ENCODE results near the gene ENDOV.

ENDOV gene

DNA sequence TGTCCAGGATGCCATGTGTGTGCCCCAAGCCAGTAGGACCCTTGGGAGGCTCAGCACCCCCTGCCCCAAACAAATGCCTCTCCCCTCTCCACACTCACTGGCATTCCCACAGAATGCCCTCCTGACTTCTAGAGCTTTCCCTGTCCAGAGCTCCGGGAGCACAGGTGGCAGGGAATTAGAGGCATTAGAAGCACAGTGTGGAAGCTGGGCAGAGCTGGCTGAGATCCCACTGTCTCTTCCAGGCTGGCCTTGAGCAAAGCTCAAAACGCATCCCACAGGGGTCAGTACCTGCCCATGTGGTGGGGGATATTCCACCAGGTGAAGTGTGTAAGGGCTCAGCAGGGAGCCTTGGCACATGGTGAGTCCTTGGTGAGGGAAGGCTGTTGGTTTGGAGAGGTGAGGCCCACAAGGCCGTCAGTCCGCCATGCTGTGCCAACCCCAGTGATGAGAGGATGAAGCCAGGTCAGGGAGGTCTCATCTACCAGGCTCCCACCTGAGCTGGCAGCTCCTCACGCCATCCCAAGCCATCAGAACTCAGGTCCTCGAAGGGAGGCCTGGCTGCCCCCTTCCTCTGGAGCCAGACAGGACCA lies 18.1 kb downstream of the ENDOV start:
- FAIRE-seq: no peak

- FAIRE-seq: no peak
Observed at GRCh38 chr17:80433916-80434666, 19.1 kb downstream of the ENDOV start.

DNA sequence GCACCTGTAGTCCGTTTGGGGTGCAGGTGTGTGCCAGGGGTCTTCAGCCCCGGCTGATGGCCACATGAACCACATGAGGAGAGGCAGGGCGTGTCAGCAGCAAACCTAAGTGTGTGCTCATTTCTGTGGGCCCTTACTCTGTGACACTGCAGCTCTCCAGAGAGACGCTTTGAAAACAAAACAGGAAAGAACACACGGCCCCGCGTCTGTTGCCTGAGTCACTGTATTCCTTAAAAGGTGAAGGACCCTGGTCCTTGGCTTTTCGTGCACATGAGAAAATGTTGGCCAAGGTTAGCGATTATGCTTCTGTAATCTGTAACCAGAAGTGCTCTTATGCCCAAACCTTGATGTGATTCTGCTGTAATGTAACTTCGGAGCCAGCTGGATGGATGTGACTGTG lies 22.6 kb downstream of the ENDOV start:
- no peak for FAIRE-seq

DNA sequence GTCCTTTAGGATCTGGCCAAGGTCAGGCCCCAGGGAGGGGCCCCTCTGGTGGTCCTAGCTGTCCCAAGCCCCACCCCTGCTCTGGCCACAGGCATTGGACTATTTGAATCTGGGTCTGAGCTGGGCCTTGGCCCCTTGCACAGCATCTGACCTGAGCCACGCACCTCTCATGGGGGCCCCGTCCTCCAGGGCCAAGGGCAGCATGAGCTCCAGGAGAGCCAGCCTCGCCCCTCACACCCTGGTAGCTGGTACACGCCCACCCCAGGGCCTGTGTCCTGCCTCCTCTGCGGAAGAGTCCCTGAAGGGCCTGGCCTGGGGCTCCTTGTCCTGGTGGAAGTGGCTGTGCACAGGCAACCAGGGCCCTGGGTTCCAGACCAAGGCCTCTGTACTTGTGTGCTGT lies 23.8 kb downstream of the ENDOV start:
- FAIRE-seq: no peak

- no peak for FAIRE-seq
Observed at GRCh38 chr17:80439499-80439898, 24.5 kb downstream of the ENDOV start.

DNA sequence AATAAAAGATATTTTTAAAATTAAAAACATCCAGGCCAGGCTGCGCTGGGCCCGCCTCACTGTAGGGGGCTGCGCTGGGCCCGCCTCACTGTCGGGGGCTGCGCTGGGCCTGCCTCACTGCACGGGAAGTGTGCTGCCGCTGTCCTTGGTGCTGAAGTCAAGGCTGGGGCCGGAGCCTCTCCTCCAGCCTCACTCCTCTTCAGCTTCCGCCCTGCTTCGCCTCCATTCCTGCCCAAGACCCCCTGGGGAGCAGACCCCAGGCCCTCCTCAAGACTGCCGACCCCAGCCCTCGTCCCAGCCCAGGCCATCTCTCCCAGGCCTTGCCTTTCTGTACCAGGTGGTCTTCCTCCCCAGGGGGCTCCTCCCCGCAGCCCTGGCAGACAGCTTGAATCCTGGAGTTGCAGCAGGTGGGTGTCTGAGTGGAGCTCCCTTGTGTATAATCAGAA lies 26.2 kb downstream of the ENDOV start:
- FAIRE-seq: no peak

- FAIRE-seq: no peak
Observed at GRCh38 chr17:80441598-80442322, 26.8 kb downstream of the ENDOV start.

GRCh38 chr17:80442323-80442659 lies 27.3 kb downstream of the ENDOV start:
- FAIRE-seq: no peak

- no peak for FAIRE-seq
Observed at GRCh38 chr17:80442764-80443163, 27.8 kb downstream of the ENDOV start.

DNA sequence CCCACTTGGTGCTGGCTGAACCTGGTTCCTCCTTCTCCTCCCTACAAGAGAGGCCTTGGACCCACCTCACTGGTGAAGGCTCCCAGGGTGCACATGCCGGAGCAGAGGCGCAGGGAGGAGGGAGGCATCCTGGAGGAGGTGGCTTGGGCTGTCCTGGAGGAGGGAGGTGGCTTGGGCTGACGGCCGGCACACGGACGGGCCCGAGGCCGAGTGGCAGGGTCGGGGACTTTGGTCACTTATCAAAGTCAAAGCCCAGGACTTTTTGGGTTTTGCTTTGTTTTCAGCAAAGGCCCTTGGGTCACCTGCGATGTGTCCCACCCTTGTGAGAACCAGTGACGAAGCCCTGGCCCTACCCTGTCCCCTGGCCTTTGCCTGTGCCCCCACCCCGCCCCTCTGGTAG lies 28.5 kb downstream of the ENDOV start:
- no peak for FAIRE-seq

DNA sequence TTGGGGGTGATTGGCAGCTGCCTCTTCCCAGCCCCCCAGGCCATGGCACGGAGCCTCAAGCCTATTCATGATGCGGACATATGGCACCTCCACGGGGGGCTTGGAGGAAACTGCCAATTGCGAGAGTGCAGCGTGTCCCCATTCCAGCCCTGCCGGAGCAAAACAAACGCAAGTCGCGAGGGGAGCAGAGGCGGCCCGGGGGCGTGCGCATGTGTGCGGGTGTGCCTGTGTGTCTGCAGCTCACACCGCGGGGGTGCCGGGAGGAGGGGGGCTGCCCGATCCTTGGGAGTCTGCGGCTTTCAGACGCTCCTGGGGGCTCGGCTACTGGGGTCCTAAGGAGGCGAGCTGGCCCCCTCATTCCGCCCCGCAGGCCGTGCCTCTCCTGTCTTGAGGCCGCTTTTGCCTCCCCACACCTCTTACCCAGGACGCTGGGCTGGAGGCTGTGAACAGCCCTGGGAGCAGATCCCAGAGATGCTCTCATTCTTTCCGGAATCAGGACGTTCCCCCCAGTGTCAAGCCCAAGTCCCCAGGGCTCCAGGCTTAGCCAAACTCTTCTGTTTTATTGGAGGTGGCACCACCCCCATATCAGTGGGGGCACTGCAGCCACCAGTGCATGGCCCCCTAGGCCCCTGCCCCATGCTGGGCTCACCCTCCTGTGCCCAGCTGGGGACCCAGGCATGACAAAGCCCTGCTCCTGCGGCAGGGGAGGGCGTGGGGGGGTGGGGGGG lies 29.1 kb downstream of the ENDOV start:
- FAIRE-seq: no peak

- no peak for FAIRE-seq
Observed at GRCh38 chr17:80444644-80444979, 29.6 kb downstream of the ENDOV start.

GRCh38 chr17:80445007-80445725 lies 30.2 kb downstream of the ENDOV start:
- FAIRE-seq: no peak

- no peak for FAIRE-seq
Observed at GRCh38 chr17:80445726-80446110, 30.8 kb downstream of the ENDOV start.

- no peak for FAIRE-seq
Observed at GRCh38 chr17:80446645-80447405, 31.9 kb downstream of the ENDOV start.

DNA sequence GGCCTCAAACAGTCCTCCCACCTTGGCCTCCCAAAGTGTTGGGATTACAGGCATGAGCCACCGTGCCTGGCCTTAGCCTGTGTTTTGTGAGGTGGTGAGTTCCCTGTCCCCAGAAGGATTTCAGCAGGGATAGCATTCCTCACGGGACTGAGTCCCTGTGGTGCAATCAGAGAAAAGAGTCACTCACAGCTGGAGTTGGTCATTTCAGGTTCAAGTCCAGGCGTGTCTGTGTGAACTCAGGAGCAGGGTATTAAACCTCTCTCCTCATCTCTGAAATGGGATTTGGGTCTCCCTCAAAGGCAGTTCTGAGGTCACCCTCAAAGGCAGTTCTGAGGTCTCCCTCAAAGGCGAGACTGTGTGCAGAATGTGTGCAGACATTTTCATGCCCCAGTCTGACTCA lies 32.8 kb downstream of the ENDOV start:
- no peak for FAIRE-seq

GRCh38 chr17:80449194-80449929 lies 34.4 kb downstream of the ENDOV start:
- FAIRE-seq: no peak

DNA sequence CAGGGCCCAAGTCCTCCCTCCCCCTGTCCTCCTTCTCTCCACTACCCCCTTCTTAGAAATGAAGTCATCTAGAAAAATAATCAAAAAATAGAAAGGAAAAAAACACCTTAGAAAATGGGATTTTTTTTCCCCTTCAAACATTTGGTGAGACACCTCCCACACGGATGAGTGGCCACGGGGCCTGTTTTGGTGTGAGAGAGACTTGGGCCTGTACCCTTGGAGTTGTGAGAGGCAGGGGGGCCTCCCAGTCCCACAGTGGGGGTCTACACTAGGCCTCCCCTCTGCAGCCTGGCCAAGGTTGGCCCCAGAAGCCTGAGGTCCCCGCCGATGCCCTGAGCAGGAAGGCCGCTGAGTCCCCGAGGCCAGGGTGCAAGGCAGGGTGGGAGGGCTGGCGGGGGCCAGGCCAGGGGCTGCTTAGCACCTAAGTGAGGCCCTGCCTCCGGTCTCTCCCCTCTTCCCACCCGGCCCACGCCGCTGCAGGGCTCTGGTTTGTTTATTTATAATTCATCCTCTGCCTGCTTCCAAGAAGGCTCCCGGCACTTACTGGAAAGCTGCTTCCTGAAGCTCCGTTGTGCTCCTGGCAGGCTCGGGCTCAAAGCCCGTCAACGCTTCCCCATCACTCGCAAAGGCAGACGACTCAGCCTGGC lies 35.1 kb downstream of the ENDOV start:
- FAIRE-seq: no peak

DNA sequence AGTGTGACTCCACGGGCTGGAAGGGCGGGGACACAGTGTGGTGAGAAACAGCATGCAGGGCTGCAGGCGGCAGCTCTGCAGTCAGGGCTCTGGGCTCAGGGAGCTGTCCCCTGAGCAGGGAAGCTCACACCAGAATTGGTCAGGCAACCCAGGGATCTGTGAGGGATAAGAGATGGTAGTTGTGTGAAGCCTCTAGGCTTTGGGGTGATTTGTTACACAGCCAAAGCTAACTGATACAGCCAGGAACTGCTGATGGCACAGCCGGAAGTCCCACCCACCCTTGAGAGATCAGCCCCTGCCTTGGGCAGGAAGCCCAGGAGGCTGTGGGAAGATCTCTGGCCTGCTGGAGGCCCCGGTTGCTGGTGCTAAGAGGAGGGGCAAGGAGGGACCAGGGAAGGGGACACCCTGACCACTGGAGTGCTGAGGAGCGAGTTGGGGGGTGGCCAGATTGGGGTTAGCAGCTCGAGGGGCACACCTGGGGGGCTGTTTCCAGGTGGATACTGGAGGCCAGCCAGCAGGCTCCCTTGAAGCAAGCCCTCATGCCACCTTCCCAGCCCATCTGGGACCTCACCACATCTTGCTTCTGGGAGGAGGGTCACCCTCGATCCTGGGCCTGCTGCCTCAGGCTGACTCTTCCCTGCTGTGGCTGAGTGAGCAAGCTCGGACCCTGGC lies 36.3 kb downstream of the ENDOV start:
- FAIRE-seq: no peak

DNA sequence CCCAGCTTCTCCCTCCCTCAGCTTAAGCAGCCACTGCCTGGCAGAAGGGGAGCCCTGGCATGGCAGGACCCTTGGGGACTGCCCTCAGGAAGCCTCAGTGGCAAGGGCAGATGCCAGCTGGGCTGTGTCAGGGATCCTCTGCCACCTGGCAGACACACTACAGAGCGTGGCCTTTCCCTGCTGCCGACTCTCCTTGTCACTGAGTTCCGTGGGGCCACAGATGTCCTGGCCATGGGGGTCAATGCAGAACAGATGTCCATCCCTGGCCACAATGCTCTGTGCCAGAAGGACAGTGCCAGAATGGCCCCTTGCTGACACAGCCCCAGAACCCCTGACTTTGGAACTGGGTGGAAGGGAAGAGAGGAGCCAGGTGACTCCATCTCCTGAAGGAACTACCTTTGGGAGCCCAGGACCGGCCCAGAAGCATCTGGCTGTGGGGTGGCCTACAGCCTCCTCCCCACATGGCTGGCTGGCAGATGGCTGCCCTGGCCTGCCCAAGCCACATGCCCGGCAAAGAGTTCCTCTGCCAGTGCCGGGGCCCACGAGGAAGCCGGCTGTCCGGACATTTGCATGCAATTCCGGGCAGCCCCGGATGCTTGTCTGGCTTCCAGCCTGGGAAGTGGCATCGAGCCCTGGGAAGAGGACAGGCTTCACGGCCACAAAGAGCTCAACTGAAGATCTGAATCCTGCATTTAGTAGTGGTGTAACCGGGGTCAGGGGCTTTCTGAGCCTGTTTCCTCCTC lies 37.4 kb downstream of the ENDOV start:
- FAIRE-seq: no peak
